ENCODE measurements around the gene ARMC2. TPM values are rescaled to one million over a fixed set of nuclear protein-coding genes. Genes with fewer than 3 reads are reported as not detected.
A peak's percentile ranks its signal among the peaks of the same experiment; 100 is the strongest.

Gene ARMC2
- total and polyA plus RNA-seq, 8 donors = 7.8 to 30.0 (median 24.9) TPM

- H3K4me1 ChIP-seq = peaks cover 19 to 52% of the 10 kb centered on the region in 2 donors
- H3K9me3 ChIP-seq = no peaks in the 10 kb centered on the region
- no peaks in the 10 kb centered on the region for H3K27me3 ChIP-seq
- intact Hi-C loops (cut with DNase I) = no loop called here
- ATAC-seq (peak; percentile 11), DNase-seq (no peak)
- H3K4me3 ChIP-seq = no peak overlapping the region
- peaks cover 0 to 18% of the 10 kb centered on the region in 2 donors for H3K36me3 ChIP-seq
- peak overlapping the region in 1 of 2 donors; percentile 74 for H3K27ac ChIP-seq
- TF ChIP-seq CTCF (IDR thresholded peaks at IDR 0.05) = no peak
Observed at GRCh38 chr6:109002882-109003281, 154.7 kb downstream of the ARMC2 start.

- DNase-seq (no peak), ATAC-seq (no peak)
- Histone ChIP-seq H3K4me1 (peaks cover 14 to 69% of the 10 kb centered on the region in 2 donors), H3K27me3 (no peaks in the 10 kb centered on the region), H3K4me3 (no peak overlapping the region), H3K36me3 (no peaks in the 10 kb centered on the region), H3K9me3 (no peaks in the 10 kb centered on the region), H3K27ac (no peak overlapping the region)
- intact Hi-C loops (cut with DNase I) = no loop called here
- TF ChIP-seq CTCF (IDR thresholded peaks at IDR 0.05) = no peak
Observed at GRCh38 chr6:109006818-109007217, 158.6 kb downstream of the ARMC2 start.

GRCh38 chr6:109007521-109007920 is 159.3 kb downstream of the ARMC2 start:
- peak overlapping the region; percentile 79 to 87 for H3K4me3 ChIP-seq
- intact Hi-C loops (cut with DNase I) = no loop called here
- ATAC-seq = no peak
- no peaks in the 10 kb centered on the region for H3K27me3 ChIP-seq
- no peaks in the 10 kb centered on the region for H3K9me3 ChIP-seq
- H3K36me3 ChIP-seq = no peaks in the 10 kb centered on the region
- no peak for TF ChIP-seq CTCF (IDR thresholded peaks at IDR 0.05)
- no peak for DNase-seq
- peaks cover 7 to 62% of the 10 kb centered on the region in 2 donors for H3K4me1 ChIP-seq
- peak overlapping the region in 1 of 2 donors; percentile 97 for H3K27ac ChIP-seq

- H3K27me3 ChIP-seq = no peaks in the 10 kb centered on the region
- H3K4me1 ChIP-seq = peaks cover 4 to 63% of the 10 kb centered on the region in 2 donors
- H3K27ac ChIP-seq = peak overlapping the region; percentile 39 to 97
- no peak for TF ChIP-seq CTCF (IDR thresholded peaks at IDR 0.05)
- ATAC-seq = no peak
- no peak for DNase-seq
- no peaks in the 10 kb centered on the region for H3K9me3 ChIP-seq
- intact Hi-C loops (cut with DNase I) = no loop called here
- peak overlapping the region; percentile 79 to 87 for H3K4me3 ChIP-seq
- no peaks in the 10 kb centered on the region for H3K36me3 ChIP-seq
Observed at GRCh38 chr6:109008054-109008453, 159.8 kb downstream of the ARMC2 start.

GRCh38 chr6:109008537-109009235 is 160.5 kb downstream of the ARMC2 start:
- ATAC-seq (peak; percentile 52), DNase-seq (peak in 2 of 4 donors; percentile 65 to 71)
- peak overlapping the region; percentile 92 to 97 for H3K27ac ChIP-seq
- no peaks in the 10 kb centered on the region for H3K9me3 ChIP-seq
- intact Hi-C loops (cut with DNase I) = no loop called here
- H3K4me3 ChIP-seq = peak overlapping the region; percentile 79 to 87
- H3K4me1 ChIP-seq = peaks cover 4 to 65% of the 10 kb centered on the region in 2 donors
- no peaks in the 10 kb centered on the region for H3K27me3 ChIP-seq
- no peaks in the 10 kb centered on the region for H3K36me3 ChIP-seq
- TF ChIP-seq CTCF (IDR thresholded peaks at IDR 0.05) = no peak
